ENCODE results near the gene ZNF76. TPM values are rescaled to one million over a fixed set of nuclear protein-coding genes. Genes with fewer than 3 reads are reported as not detected.

Gene ZNF76
- total and polyA plus RNA-seq, 2 of the 8 experiments (the other 6 are each of a cell fraction or from before 2014, with no cell fraction given) = 17.9 to 23.9 TPM

- H2BK5ac ChIP-seq (ENCODE audit: low read depth, low read length) = no peak overlapping the region
- peaks cover 2 to 32% (median 24%) of the 10 kb centered on the region in 4 experiments for H3K27me3 ChIP-seq (replicated peaks in 1 of 4; ENCODE audit: control insufficient read depth in 3 of 4, extremely low read depth in 1 of 4, insufficient read depth in 3 of 4, low read length in 3 of 4)
- no peak overlapping the region for H3K56ac ChIP-seq (replicated peaks; ENCODE audit: insufficient read length, low read depth, low read length)
- no peak overlapping the region for H2AFZ ChIP-seq (ENCODE audit: low read length)
- no peak overlapping the region for H4K5ac ChIP-seq (ENCODE audit: insufficient read length, low read depth, low read length)
- no peak overlapping the region for H4K8ac ChIP-seq (ENCODE audit: extremely low read depth, insufficient read depth, low read length)
- no peak overlapping the region for H3K27ac ChIP-seq (ENCODE audit: low read depth, low read length)
- no peak overlapping the region for H3K4me3 ChIP-seq (ENCODE audit: extremely low read depth in 1 of 4, insufficient read depth in 2 of 4, low read depth in 3 of 4, low read length in 4 of 4)
- DNase-seq (ENCODE audit: low read depth in 1 of 2, low spot score in 2 of 2) (no peak), FAIRE-seq (no peak)
- H3K79me2 ChIP-seq (ENCODE audit: control insufficient read depth in 1 of 2, insufficient read depth in 2 of 2, low read length in 2 of 2) = no peaks in the 10 kb centered on the region
- no peaks in the 10 kb centered on the region for H3K36me3 ChIP-seq (ENCODE audit: control insufficient read depth in 2 of 4, insufficient read depth in 4 of 4, low read length in 3 of 4)
- H2BK20ac ChIP-seq (ENCODE audit: low read length) = no peak overlapping the region
- no peaks in the 10 kb centered on the region for H3K9me3 ChIP-seq (ENCODE audit: insufficient read depth in 2 of 2, low read depth in 1 of 2, low read length in 1 of 2)
- H3K18ac ChIP-seq (ENCODE audit: extremely low read depth, low read length) = no peak overlapping the region
- H3K4me2 ChIP-seq (ENCODE audit: insufficient read depth in 1 of 2, low read depth in 2 of 2, low read length in 2 of 2) = no peak overlapping the region; a peak in 1 of 4 replicates
- ChIA-PET POLR2A (ENCODE audit: partially characterized antibody) (interaction anchor here (0.7 to 2.0 kb wide), 7 partner anchors 9 to 111 kb away, joined by 3 to 9 read pairs (median 4); partner anchors contain the start of gene ZNF76), CTCF (ENCODE audit: partially characterized antibody) (interaction anchor here (0.7 to 9.6 kb wide), 26 partner anchors 8 to 391 kb away, joined by 3 to 143 read pairs (median 10); partner anchors contain the start of genes SCUBE3, TCP11 and ZNF76)
- WGBS, 2 experiments (ENCODE audit: extremely low coverage in 1 of 2, insufficient coverage in 1 of 2, insufficient read length in 1 of 2, insufficient replicate concordance in 2 of 2, low coverage in 1 of 2, low lambda C conversion rate in 2 of 2, missing lambda C conversion rate in 1 of 2) = 86% methylated on average over 4 of the region's 4 CpGs; no CpG with 5 or more reads in 1 of the 2 experiments
- H3K4me1 ChIP-seq (replicated peaks in 1 of 4; ENCODE audit: control insufficient read depth in 3 of 4, insufficient read depth in 4 of 4, low read length in 3 of 4) = peaks cover 13 to 44% (median 21%) of the 10 kb centered on the region in 4 experiments
- no peaks in the 10 kb centered on the region for H3K23me2 ChIP-seq (ENCODE audit: low read depth, low read length)
- TF ChIP-seq HDAC2 (IDR thresholded peaks at IDR 0.05; ENCODE audit: borderline replicate concordance in 1 of 2, low read depth in 2 of 2, low read length in 2 of 2) = no peak
- no peak for TF ChIP-seq RFX5 (IDR thresholded peaks at IDR 0.05; ENCODE audit: borderline replicate concordance, low read depth, low read length)
- TF ChIP-seq CTBP2 (IDR thresholded peaks at IDR 0.05; ENCODE audit: borderline replicate concordance, insufficient read depth, insufficient read length, low read length) = no peak
- TF ChIP-seq SAP30 (IDR thresholded peaks at IDR 0.05; ENCODE audit: insufficient read depth, insufficient replicate concordance, low read length) = no peak
- no peak for TF ChIP-seq CHD2 (IDR thresholded peaks at IDR 0.05; ENCODE audit: low read length)
- no peak for TF ChIP-seq MAFK (IDR thresholded peaks at IDR 0.05; ENCODE audit: low read depth, low read length)
- no peak for TF ChIP-seq EP300 (IDR thresholded peaks at IDR 0.05; ENCODE audit: borderline replicate concordance in 1 of 2, low read depth in 2 of 2, low read length in 2 of 2)
- TF ChIP-seq FOSL1 (IDR thresholded peaks at IDR 0.05; ENCODE audit: insufficient read depth, low read depth, low read length) = no peak
- TF ChIP-seq, protein P1, sequence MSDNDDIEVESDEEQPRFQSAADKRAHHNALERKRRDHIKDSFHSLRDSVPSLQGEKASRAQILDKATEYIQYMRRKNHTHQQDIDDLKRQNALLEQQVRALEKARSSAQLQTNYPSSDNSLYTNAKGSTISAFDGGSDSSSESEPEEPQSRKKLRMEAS (IDR thresholded peaks at IDR 0.05) = no peak
- TF ChIP-seq, protein P2, sequence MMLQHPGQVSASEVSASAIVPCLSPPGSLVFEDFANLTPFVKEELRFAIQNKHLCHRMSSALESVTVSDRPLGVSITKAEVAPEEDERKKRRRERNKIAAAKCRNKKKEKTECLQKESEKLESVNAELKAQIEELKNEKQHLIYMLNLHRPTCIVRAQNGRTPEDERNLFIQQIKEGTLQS (IDR thresholded peaks at IDR 0.05; ENCODE audit: insufficient read depth, low read depth, low read length) = no peak
- no peak for TF ChIP-seq CREB1 (IDR thresholded peaks at IDR 0.05)
- no peak for TF ChIP-seq HDAC6 (IDR thresholded peaks at IDR 0.05; ENCODE audit: low read depth, low read length)
- no peak for TF ChIP-seq YY1 (IDR thresholded peaks at IDR 0.05; ENCODE audit: low read depth, low read length)
- H2BK12ac ChIP-seq (ENCODE audit: low read depth, low read length) = no peak overlapping the region
- no peak overlapping the region for H3K9ac ChIP-seq (replicated peaks in 1 of 4; ENCODE audit: extremely low read depth in 1 of 4, low read depth in 3 of 4, low read length in 3 of 4)
- no peak overlapping the region for H3K4ac ChIP-seq (replicated peaks; ENCODE audit: insufficient read length, low read depth, low read length)
- peaks cover 26 to 28% of the 10 kb centered on the region in 2 experiments for H4K20me1 ChIP-seq (replicated peaks in 1 of 2; ENCODE audit: control insufficient read depth in 1 of 2, insufficient read depth in 2 of 2, low read length in 2 of 2)
- no peak overlapping the region for H2BK120ac ChIP-seq (replicated peaks; ENCODE audit: low read depth, low read length)
- H3K23ac ChIP-seq (ENCODE audit: insufficient read length) = no peak overlapping the region
- no peaks in the 10 kb centered on the region for H3K79me1 ChIP-seq (ENCODE audit: low read depth, low read length)
- H4K91ac ChIP-seq (replicated peaks; ENCODE audit: insufficient read length, low read length) = no peak overlapping the region
- no peak overlapping the region for H3K14ac ChIP-seq (ENCODE audit: insufficient read length)
- H2BK15ac ChIP-seq (ENCODE audit: low read length) = no peak overlapping the region
- no peak overlapping the region for H2AK5ac ChIP-seq (ENCODE audit: low read depth, low read length)
These were observed 20.0 kb upstream of the ZNF76 start for GRCh38 chr6:35239581-35239980.
